Thyroid gland (tissue), 4 donors: ENCODE data around the gene KLHL34.

Experiments used
- POLR2A ChIP-seq, 2 donors: fragments of 450-650 bp; IDR thresholded peaks; one replicate each; pipeline ENCODE4 v1.6.1; 2017; ENCODE audit warnings: antibody characterized with exemption in 2 of 2, mild to moderate bottlenecking in 2 of 2, moderate library complexity in 1 of 2
- TF ChIP-seq, protein P1 (sequence below), 6 experiments: fragments of 200-600 bp in 3 of 6; fragments of 450-650 bp in 3 of 6; sonication (generic) in 3 of 6; IDR thresholded peaks; one replicate each; pipeline ENCODE4 v1.5.1; 2016 to 2019; ENCODE audit warnings: antibody characterized with exemption in 6 of 6, mild to moderate bottlenecking in 2 of 6, inconsistent platforms in 1 of 6, moderate library complexity in 1 of 6

- TF ChIP-seq, protein P1, sequence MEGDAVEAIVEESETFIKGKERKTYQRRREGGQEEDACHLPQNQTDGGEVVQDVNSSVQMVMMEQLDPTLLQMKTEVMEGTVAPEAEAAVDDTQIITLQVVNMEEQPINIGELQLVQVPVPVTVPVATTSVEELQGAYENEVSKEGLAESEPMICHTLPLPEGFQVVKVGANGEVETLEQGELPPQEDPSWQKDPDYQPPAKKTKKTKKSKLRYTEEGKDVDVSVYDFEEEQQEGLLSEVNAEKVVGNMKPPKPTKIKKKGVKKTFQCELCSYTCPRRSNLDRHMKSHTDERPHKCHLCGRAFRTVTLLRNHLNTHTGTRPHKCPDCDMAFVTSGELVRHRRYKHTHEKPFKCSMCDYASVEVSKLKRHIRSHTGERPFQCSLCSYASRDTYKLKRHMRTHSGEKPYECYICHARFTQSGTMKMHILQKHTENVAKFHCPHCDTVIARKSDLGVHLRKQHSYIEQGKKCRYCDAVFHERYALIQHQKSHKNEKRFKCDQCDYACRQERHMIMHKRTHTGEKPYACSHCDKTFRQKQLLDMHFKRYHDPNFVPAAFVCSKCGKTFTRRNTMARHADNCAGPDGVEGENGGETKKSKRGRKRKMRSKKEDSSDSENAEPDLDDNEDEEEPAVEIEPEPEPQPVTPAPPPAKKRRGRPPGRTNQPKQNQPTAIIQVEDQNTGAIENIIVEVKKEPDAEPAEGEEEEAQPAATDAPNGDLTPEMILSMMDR (IDR thresholded peaks at IDR 0.05): no peak
- no peak for TF ChIP-seq POLR2A (IDR thresholded peaks at IDR 0.05)
These were observed 12.2 kb downstream of the KLHL34 start for GRCh38 chrX:21645886-21646285.
